NCI-H460 (cell line): ENCODE results near the gene C5orf63. TPM values are rescaled to one million over a fixed set of nuclear protein-coding genes. Genes with fewer than 3 reads are reported as not detected.
"Not testable (repeated sequence)": the region's sequence is repeated elsewhere in the genome, so short reads cannot be mapped to it uniquely, and the experiment has no call there.

Experiments used
- DNase-seq: peaks from one replicate; pipeline ENCODE4 v3.0.0-alpha.2; 2016; ENCODE audit warnings: low read depth; ENCODE audit errors: extremely low read depth
- polyA plus RNA-seq: library from polyadenylated mRNA; depleted of rRNA; stranded (reverse); fragments of >200 nt; gene quantifications from 2 replicates; pipeline ENCODE4 v1.2.3, GENCODE V29; 2014; cell fraction: nucleus; rRNA removed
- total RNA-seq: library from RNA; depleted of rRNA; stranded (reverse); fragments of >200 nt; shearing (Covaris generic); gene quantifications from 2 replicates; pipeline ENCODE4 v1.2.3, GENCODE V29; 2014; rRNA removed

Gene C5orf63
- total RNA-seq: 5.7 and 12.2 TPM in 2 replicates
- polyA plus RNA-seq: 8.7 and 19.9 TPM in 2 replicates

GRCh38 chr5:127072861-127073846, at the start of gene C5orf63:
Gene C5orf63, minus strand, starts transcription at chr5:127073502. Its CDS starts 14,507 bp downstream, at chr5:127058995.
- DNase-seq: peak; percentile 49

GRCh38 chr5:127112347-127112864, 39.1 kb upstream of the C5orf63 start:
- no peak for DNase-seq

- no peak for DNase-seq
These were observed 37.8 kb upstream of the C5orf63 start for GRCh38 chr5:127111112-127111511.

GRCh38 chr5:127108624-127109260, 35.4 kb upstream of the C5orf63 start:
- not testable (repeated sequence) for DNase-seq

- DNase-seq: no peak
These were observed 28.6 kb upstream of the C5orf63 start for GRCh38 chr5:127101935-127102334.

- DNase-seq: no peak
These were observed 28.2 kb upstream of the C5orf63 start for GRCh38 chr5:127101533-127101932.

- DNase-seq: no peak
These were observed 24.9 kb upstream of the C5orf63 start for GRCh38 chr5:127098241-127098640.

GRCh38 chr5:127097278-127097677, 24.0 kb upstream of the C5orf63 start:
- no peak for DNase-seq

GRCh38 chr5:127096328-127096993, 23.2 kb upstream of the C5orf63 start:
- DNase-seq: no peak

- no peak for DNase-seq
These were observed 21.0 kb upstream of the C5orf63 start for GRCh38 chr5:127094161-127094814.

GRCh38 chr5:127092690-127093089, 19.4 kb upstream of the C5orf63 start:
- no peak for DNase-seq

GRCh38 chr5:127089191-127089590, 15.9 kb upstream of the C5orf63 start:
- DNase-seq: no peak

- DNase-seq: peak; percentile 9
These were observed 14.9 kb upstream of the C5orf63 start for GRCh38 chr5:127088251-127088650.

GRCh38 chr5:127086589-127086988, 13.3 kb upstream of the C5orf63 start:
- DNase-seq: no peak

- no peak for DNase-seq
These were observed 12.5 kb upstream of the C5orf63 start for GRCh38 chr5:127085796-127086195.

GRCh38 chr5:127085371-127085770, 12.1 kb upstream of the C5orf63 start:
- DNase-seq: no peak

- no peak for DNase-seq
These were observed 11.4 kb upstream of the C5orf63 start for GRCh38 chr5:127084656-127085055.

- no peak for DNase-seq
These were observed 10.4 kb upstream of the C5orf63 start for GRCh38 chr5:127083711-127084110.

GRCh38 chr5:127079994-127080491, 6.7 kb upstream of the C5orf63 start:
- no peak for DNase-seq

GRCh38 chr5:127077366-127077765, 4.1 kb upstream of the C5orf63 start:
- DNase-seq: no peak
